Thyroid gland (tissue), 4 donors: ENCODE results near the gene TERT.
A peak's percentile ranks its signal among the peaks of the same experiment; 100 is the strongest.

Experiments
- POLR2A ChIP-seq, 2 donors: fragments of 450-650 bp; IDR thresholded peaks; one replicate each; pipeline ENCODE4 v1.6.1; 2017; ENCODE audit warnings: antibody characterized with exemption in 2 of 2, mild to moderate bottlenecking in 2 of 2, moderate library complexity in 1 of 2
- TF ChIP-seq, protein P1 (sequence below), 6 experiments: fragments of 200-600 bp in 3 of 6; fragments of 450-650 bp in 3 of 6; sonication (generic) in 3 of 6; IDR thresholded peaks; one replicate each; pipeline ENCODE4 v1.5.1; 2016 to 2019; ENCODE audit warnings: antibody characterized with exemption in 6 of 6, mild to moderate bottlenecking in 2 of 6, inconsistent platforms in 1 of 6, moderate library complexity in 1 of 6

DNA sequence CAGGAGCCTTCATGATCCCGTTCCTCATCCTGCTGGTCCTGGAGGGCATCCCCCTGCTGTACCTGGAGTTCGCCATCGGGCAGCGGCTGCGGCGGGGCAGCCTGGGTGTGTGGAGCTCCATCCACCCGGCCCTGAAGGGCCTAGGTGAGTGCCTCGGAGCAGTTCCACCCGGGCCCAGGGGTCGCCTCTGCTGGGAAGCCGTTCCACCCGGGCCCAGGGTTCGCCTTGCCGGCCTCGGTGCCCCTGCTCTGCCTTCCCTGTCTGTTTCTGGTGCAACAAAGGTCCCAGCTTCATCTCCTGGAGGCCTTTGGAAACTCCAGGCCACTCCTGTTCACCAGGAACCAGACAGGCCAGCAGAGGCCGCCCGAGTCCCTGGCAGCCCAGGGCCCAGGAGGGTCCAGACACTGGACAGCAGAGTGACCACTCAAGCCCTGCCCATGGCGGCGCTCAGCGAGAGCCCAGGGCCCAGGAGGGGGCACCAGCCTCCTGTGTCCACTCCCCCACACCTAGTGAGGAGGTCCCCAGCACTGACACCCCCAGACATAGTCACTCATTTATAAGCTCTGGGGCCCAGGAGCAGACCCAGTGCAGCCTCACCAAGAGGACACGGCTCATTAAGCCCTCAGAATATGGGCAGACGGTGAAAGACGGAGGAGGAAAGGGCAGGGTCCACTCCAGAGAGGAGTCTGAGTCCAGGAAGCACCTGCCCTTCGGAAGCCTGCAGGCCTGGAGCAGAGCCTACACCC, 86.0 kb downstream of the TERT start:
- TF ChIP-seq, protein P1, sequence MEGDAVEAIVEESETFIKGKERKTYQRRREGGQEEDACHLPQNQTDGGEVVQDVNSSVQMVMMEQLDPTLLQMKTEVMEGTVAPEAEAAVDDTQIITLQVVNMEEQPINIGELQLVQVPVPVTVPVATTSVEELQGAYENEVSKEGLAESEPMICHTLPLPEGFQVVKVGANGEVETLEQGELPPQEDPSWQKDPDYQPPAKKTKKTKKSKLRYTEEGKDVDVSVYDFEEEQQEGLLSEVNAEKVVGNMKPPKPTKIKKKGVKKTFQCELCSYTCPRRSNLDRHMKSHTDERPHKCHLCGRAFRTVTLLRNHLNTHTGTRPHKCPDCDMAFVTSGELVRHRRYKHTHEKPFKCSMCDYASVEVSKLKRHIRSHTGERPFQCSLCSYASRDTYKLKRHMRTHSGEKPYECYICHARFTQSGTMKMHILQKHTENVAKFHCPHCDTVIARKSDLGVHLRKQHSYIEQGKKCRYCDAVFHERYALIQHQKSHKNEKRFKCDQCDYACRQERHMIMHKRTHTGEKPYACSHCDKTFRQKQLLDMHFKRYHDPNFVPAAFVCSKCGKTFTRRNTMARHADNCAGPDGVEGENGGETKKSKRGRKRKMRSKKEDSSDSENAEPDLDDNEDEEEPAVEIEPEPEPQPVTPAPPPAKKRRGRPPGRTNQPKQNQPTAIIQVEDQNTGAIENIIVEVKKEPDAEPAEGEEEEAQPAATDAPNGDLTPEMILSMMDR (IDR thresholded peaks at IDR 0.05) = peak in 5 of 6 experiments; percentile 16 to 61 (median 42)
- no peak for TF ChIP-seq POLR2A (IDR thresholded peaks at IDR 0.05)
